Measurements from ENCODE around the gene CNTN4. TPM values are rescaled to one million over a fixed set of nuclear protein-coding genes. Genes with fewer than 3 reads are reported as not detected.

The CNTN4 gene
- total and polyA plus RNA-seq, 10 donors: 0.20 to 4.3 (median 1.5) TPM

DNA sequence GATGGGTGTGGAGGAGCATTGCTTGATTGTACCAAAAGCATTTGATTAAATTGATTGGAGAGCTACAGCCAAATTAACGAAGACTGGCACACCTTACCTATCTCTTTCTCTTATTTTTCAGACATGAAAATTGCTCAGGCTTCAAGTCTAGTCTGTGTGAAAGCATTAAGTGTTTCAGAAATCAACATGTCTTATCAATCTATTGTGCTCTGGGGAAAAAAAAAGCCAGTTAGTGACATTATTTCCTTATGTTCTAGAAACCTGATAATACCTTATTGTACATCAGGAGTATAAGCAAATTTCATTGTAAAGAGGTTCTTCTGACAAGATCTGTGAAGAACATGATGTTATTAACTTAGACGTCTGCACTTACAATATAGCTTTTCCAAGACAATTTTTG is 546.3 kb downstream of the CNTN4 start:
- no peak overlapping the region for H3K27ac ChIP-seq
- TF ChIP-seq CTCF (IDR thresholded peaks at IDR 0.05 in 8 of 11, conservative IDR thresholded peaks at IDR 0.05 in 3 of 11) (no peak), POLR2AphosphoS5 (IDR thresholded peaks at IDR 0.05) (no peak), POLR2A (IDR thresholded peaks at IDR 0.05) (no peak)
- H3K36me3 ChIP-seq: no peaks in the 10 kb centered on the region
- WGBS, 5 donors: 65 to 74% (median 70%) methylated on average over 2 of the region's 2 CpGs
- intact Hi-C loops (cut with DNase I; ENCODE audit: low total_unique reads): no loop called here
- no peak for DNase-seq
- H3K27me3 ChIP-seq (replicated peaks in 1 of 7): no peaks in the 10 kb centered on the region
- H3K4me1 ChIP-seq: no peaks in the 10 kb centered on the region
- H3K4me3 ChIP-seq: no peak overlapping the region
- peaks cover 0 to 13% (median 3%) of the 10 kb centered on the region in 8 donors for H3K9me3 ChIP-seq

- TF ChIP-seq POLR2AphosphoS5 (IDR thresholded peaks at IDR 0.05) (no peak), CTCF (IDR thresholded peaks at IDR 0.05 in 8 of 11, conservative IDR thresholded peaks at IDR 0.05 in 3 of 11) (no peak)
- H3K4me3 ChIP-seq: no peak overlapping the region
- H3K27me3 ChIP-seq (replicated peaks in 1 of 7): no peaks in the 10 kb centered on the region
- H3K36me3 ChIP-seq: no peaks in the 10 kb centered on the region
- 87 to 94% (median 91%) methylated on average over 3 of the region's 3 CpGs for WGBS, 5 donors
- intact Hi-C loops (cut with DNase I; ENCODE audit: low total_unique reads): no loop called here
- H3K27ac ChIP-seq: no peak overlapping the region
- peaks cover 0 to 16% (median 3%) of the 10 kb centered on the region in 8 donors for H3K9me3 ChIP-seq
- no peak for DNase-seq
- no peaks in the 10 kb centered on the region for H3K4me1 ChIP-seq
These were observed 552.1 kb downstream of the CNTN4 start for GRCh38 chr3:2650746-2651145.

DNA sequence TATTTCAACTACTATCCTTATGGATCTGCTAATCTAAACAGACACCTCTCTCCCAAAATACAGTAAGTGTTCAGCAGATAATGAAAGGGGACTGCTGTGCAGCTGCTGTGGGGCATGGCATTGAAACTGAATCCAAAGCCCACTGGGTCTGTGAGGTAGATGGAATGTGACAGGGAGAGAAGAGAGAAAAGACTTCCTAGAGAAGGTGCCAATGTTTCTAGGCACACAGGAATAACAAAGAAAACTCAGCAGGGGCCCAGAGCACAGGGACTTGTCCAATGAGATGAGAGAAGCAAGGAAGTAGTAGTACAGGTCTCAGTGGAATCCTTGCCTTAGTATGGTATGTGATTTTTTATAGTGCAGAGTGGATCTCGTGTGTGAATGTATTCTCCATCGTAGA is 553.7 kb downstream of the CNTN4 start:
- intact Hi-C loops (cut with DNase I; ENCODE audit: low total_unique reads): no loop called here
- TF ChIP-seq POLR2AphosphoS5 (IDR thresholded peaks at IDR 0.05) (no peak), POLR2A (IDR thresholded peaks at IDR 0.05) (no peak), CTCF (IDR thresholded peaks at IDR 0.05 in 8 of 11, conservative IDR thresholded peaks at IDR 0.05 in 3 of 11) (no peak)
- WGBS, 5 donors: 72 to 87% (median 79%) methylated on average over 2 of the region's 2 CpGs

DNA sequence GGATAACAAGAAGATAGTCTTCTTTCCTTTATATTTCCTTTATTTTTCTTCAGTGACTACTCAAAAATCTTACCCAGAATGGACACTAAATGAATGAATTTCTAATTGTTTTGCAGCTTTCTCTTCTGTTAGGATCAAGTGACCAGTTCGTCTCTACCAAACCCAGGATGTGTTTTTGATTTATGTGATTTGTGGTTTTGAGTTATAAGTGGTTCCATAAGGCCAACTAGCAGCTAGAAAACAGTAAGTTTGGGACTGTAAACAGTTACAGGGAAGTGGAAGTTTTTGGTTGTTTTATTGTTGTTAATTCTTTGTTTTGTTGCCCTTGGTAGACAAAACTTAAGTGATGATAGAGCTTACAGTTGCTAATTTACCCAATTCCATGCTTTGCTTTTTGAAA is 555.0 kb downstream of the CNTN4 start:
- peaks cover 0 to 13% (median 3%) of the 10 kb centered on the region in 8 donors for H3K9me3 ChIP-seq
- no peaks in the 10 kb centered on the region for H3K4me1 ChIP-seq
- no peak overlapping the region for H3K27ac ChIP-seq
- no peaks in the 10 kb centered on the region for H3K36me3 ChIP-seq
- WGBS, 5 donors: 10 to 18% (median 14%) methylated on average over 1 of the region's 1 CpG
- no peak for DNase-seq
- H3K4me3 ChIP-seq: no peak overlapping the region
- TF ChIP-seq POLR2A (IDR thresholded peaks at IDR 0.05) (no peak), CTCF (IDR thresholded peaks at IDR 0.05 in 8 of 11, conservative IDR thresholded peaks at IDR 0.05 in 3 of 11) (no peak), POLR2AphosphoS5 (IDR thresholded peaks at IDR 0.05) (no peak)
- intact Hi-C loops (cut with DNase I; ENCODE audit: low total_unique reads): no loop called here
- H3K27me3 ChIP-seq (replicated peaks in 1 of 7): no peaks in the 10 kb centered on the region

More for the DNA sequence above, 553.7 kb downstream of the CNTN4 start:
- no peak for DNase-seq
- Histone ChIP-seq H3K4me3 (no peak overlapping the region), H3K4me1 (no peaks in the 10 kb centered on the region), H3K9me3 (peaks cover 0 to 16% (median 3%) of the 10 kb centered on the region in 8 donors), H3K27me3 (replicated peaks in 1 of 7) (no peaks in the 10 kb centered on the region), H3K27ac (no peak overlapping the region), H3K36me3 (no peaks in the 10 kb centered on the region)

All from spleen (tissue), 11 donors.